Upper lobe of left lung (tissue), 6 donors: ENCODE measurements around the gene HMGCS1. TPM values are rescaled to one million over a fixed set of nuclear protein-coding genes. Genes with fewer than 3 reads are reported as not detected.
"Not testable (repeated sequence)": the region's sequence is repeated elsewhere in the genome, so short reads cannot be mapped to it uniquely, and the experiment has no call there.

Source experiments
- ATAC-seq, 2 donors: fragments of 200-7000 bp; cut with Tn5 transposase; one replicate each; pipeline ENCODE4 v1.9.1; 2022; ENCODE audit warnings: mild to moderate bottlenecking in 2 of 2, moderate library complexity in 2 of 2; ENCODE audit not compliant: low FRiP score in 2 of 2
- DNase-seq, 2 donors: peaks; one replicate each; pipeline ENCODE4 v3.0.0-alpha.2; 2019 to 2020
- H3K27ac ChIP-seq, 4 donors: fragments of 200-600 bp; sonication (generic); one replicate each; pipeline ENCODE4 v1.5.1; 2016 to 2019
- H3K27me3 ChIP-seq, 4 donors: fragments of 200-600 bp; sonication (generic); one replicate each; pipeline ENCODE4 v1.5.1; 2017 to 2019
- H3K36me3 ChIP-seq, 4 donors: fragments of 200-600 bp; sonication (generic); one replicate each; pipeline ENCODE4 v1.5.1; 2016 to 2019
- H3K4me1 ChIP-seq, 4 donors: fragments of 200-600 bp; sonication (generic); one replicate each; pipeline ENCODE4 v1.5.1; 2018 to 2019
- H3K4me3 ChIP-seq, 4 donors: fragments of 200-600 bp; sonication (generic); one replicate each; pipeline ENCODE4 v1.5.1; 2017 to 2019; ENCODE audit warnings: mild to moderate bottlenecking in 2 of 4, moderate library complexity in 1 of 4
- H3K9me3 ChIP-seq, 4 donors: fragments of 200-600 bp; sonication (generic); one replicate each; pipeline ENCODE4 v1.5.1; 2018 to 2019
- CTCF ChIP-seq, 6 experiments: fragments of 450-650 bp in 4 of 6; fragments of 200-600 bp in 2 of 6; sonication (generic) in 2 of 6; IDR thresholded peaks; one replicate each; pipeline ENCODE4 v1.5.1; 2016 to 2019; ENCODE audit warnings: antibody characterized with exemption in 6 of 6
- EP300 ChIP-seq, 4 donors: sonication (generic); formaldehyde crosslinking; IDR thresholded peaks; one replicate each; pipeline ENCODE4 v1.5.1; 2017; ENCODE audit warnings: antibody characterized with exemption in 4 of 4, control low read depth in 2 of 4
- POLR2A ChIP-seq, 4 donors: fragments of 450-650 bp; IDR thresholded peaks; one replicate each; pipeline ENCODE4 v1.5.1; 2016 to 2017; ENCODE audit warnings: antibody characterized with exemption in 4 of 4, mild to moderate bottlenecking in 2 of 4
- POLR2AphosphoS5 ChIP-seq, 2 donors: sonication (generic); formaldehyde crosslinking; IDR thresholded peaks; one replicate each; pipeline ENCODE4 v1.5.1; 2017; ENCODE audit warnings: antibody characterized with exemption in 2 of 2
- WGBS, 2 donors: methylation state at CpG; one replicate each; pipeline ENCODE4 v1.1.5; 2017 to 2018; 5-methylcytosine and 5-hydroxymethylcytosine counted together
- total RNA-seq, 6 donors: library from RNA; depleted of rRNA in 4 of 6; stranded (reverse); fragments of >200 nt in 4 of 6; gene quantifications; one replicate each; pipeline versions ENCODE4 v1.1.0 to v1.2.1, GENCODE V29; 2016 to 2021
- donor health status: DM: no; HTN: no; CAD: no; lungs with moderate emphysema.
- donor health status: DM: no; HTN: yes; CAD: no; lungs with severe emphysema.

Gene HMGCS1
- total RNA-seq, 6 donors from 2014 or later, result 47.1 to 174 (median 107) TPM

GRCh38 chr5:43312076-43312661, 1.0 kb downstream of the HMGCS1 start:
- Histone ChIP-seq H3K4me1 (peaks cover 9 to 46% (median 29%) of the 10 kb centered on the region in 4 donors), H3K9me3 (no peaks in the 10 kb centered on the region), H3K27ac (peak overlapping the region in 3 of 4 donors; percentile 91 to 97 (median 95)), H3K4me3 (peak overlapping the region; percentile 66 to 90 (median 74)), H3K36me3 (peaks cover 0 to 4% (median 0%) of the 10 kb centered on the region in 4 donors), H3K27me3 (no peaks in the 10 kb centered on the region)
- 26 to 37% methylated on average over 6 of the region's 6 CpGs for WGBS, 2 donors
- ATAC-seq (no peak), DNase-seq (no peak)
- TF ChIP-seq EP300 (IDR thresholded peaks at IDR 0.05), result no peak
- no peak for TF ChIP-seq POLR2A (IDR thresholded peaks at IDR 0.05)
- no peak for TF ChIP-seq POLR2AphosphoS5 (IDR thresholded peaks at IDR 0.05)
- TF ChIP-seq CTCF (IDR thresholded peaks at IDR 0.05), result no peak

GRCh38 chr5:43309637-43310036, 3.6 kb downstream of the HMGCS1 start:
- Histone ChIP-seq H3K27ac (peak overlapping the region in 2 of 4 donors; percentile 8 to 46), H3K4me1 (peaks cover 11 to 53% (median 33%) of the 10 kb centered on the region in 4 donors), H3K9me3 (no peaks in the 10 kb centered on the region), H3K4me3 (peak overlapping the region in 1 of 4 donors; percentile 69), H3K36me3 (peaks cover 0 to 4% (median 0%) of the 10 kb centered on the region in 4 donors), H3K27me3 (no peaks in the 10 kb centered on the region)
- no peak for DNase-seq
- no peak for ATAC-seq
- no peak for TF ChIP-seq EP300 (IDR thresholded peaks at IDR 0.05)
- no peak for TF ChIP-seq CTCF (IDR thresholded peaks at IDR 0.05)
- TF ChIP-seq POLR2AphosphoS5 (IDR thresholded peaks at IDR 0.05), result no peak
- TF ChIP-seq POLR2A (IDR thresholded peaks at IDR 0.05), result no peak

GRCh38 chr5:43309122-43309521, 4.1 kb downstream of the HMGCS1 start:
- H3K4me3 ChIP-seq, result peak overlapping the region in 1 of 4 donors; percentile 69
- no peak for ATAC-seq
- no peaks in the 10 kb centered on the region for H3K27me3 ChIP-seq
- H3K4me1 ChIP-seq, result peaks cover 12 to 52% (median 35%) of the 10 kb centered on the region in 4 donors
- DNase-seq, result no peak
- peak overlapping the region in 2 of 4 donors; percentile 8 to 44 for H3K27ac ChIP-seq
- no peak for TF ChIP-seq POLR2AphosphoS5 (IDR thresholded peaks at IDR 0.05)
- TF ChIP-seq EP300 (IDR thresholded peaks at IDR 0.05), result no peak
- TF ChIP-seq CTCF (IDR thresholded peaks at IDR 0.05), result no peak
- TF ChIP-seq POLR2A (IDR thresholded peaks at IDR 0.05), result no peak
- WGBS, 2 donors, result 82 to 85% methylated on average over 3 of the region's 3 CpGs
- no peaks in the 10 kb centered on the region for H3K9me3 ChIP-seq
- peaks cover 0 to 4% (median 0%) of the 10 kb centered on the region in 4 donors for H3K36me3 ChIP-seq

GRCh38 chr5:43306954-43307353, 6.3 kb downstream of the HMGCS1 start:
- peaks cover 10 to 50% (median 35%) of the 10 kb centered on the region in 4 donors for H3K4me1 ChIP-seq
- not testable (repeated sequence) for H3K9me3 ChIP-seq, H3K27ac ChIP-seq, H3K36me3 ChIP-seq, DNase-seq, H3K4me3 ChIP-seq, ATAC-seq, H3K27me3 ChIP-seq
- WGBS, 2 donors, result 75 to 84% methylated on average over 5 of the region's 5 CpGs

GRCh38 chr5:43305948-43306565, 7.2 kb downstream of the HMGCS1 start:
- 60 to 72% methylated on average over 1 of the region's 1 CpG for WGBS, 2 donors
- no peak overlapping the region for H3K27ac ChIP-seq
- ATAC-seq (peak in 1 of 2 donors; percentile 61), DNase-seq (no peak)
- peaks cover 14 to 55% (median 33%) of the 10 kb centered on the region in 4 donors for H3K4me1 ChIP-seq
- no peaks in the 10 kb centered on the region for H3K27me3 ChIP-seq
- TF ChIP-seq CTCF (IDR thresholded peaks at IDR 0.05) (peak; percentile 13 to 58 (median 46)), EP300 (IDR thresholded peaks at IDR 0.05) (no peak)
- no peaks in the 10 kb centered on the region for H3K9me3 ChIP-seq
- H3K4me3 ChIP-seq, result no peak overlapping the region
- peaks cover 0 to 4% (median 0%) of the 10 kb centered on the region in 4 donors for H3K36me3 ChIP-seq
